Neural cell (in vitro differentiated cells): ENCODE data around the gene FAM83G. TPM values are rescaled to one million over a fixed set of nuclear protein-coding genes. Genes with fewer than 3 reads are reported as not detected.

ENCODE experiments used
- H2AFZ ChIP-seq: fragments of 200-600, 300-800 bp; sonication (generic), shearing (Covaris generic); 2 replicates; pipeline ENCODE4 v1.6.0; 2014; ENCODE audit warnings: low read depth, mild to moderate bottlenecking, antibody characterized with exemption, low read length, moderate library complexity
- H3F3A ChIP-seq: fragments of 200-600 bp; shearing (Covaris generic); 2 replicates; pipeline ENCODE4 v1.6.1; 2016; ENCODE audit warnings: mild to moderate bottlenecking, moderate library complexity, mixed read lengths, antibody characterized with exemption, low read length; ENCODE audit not compliant: insufficient read depth, poor library complexity, severe bottlenecking
- H3K27ac ChIP-seq: fragments of 200-600, 300-800 bp; sonication (generic), shearing (Covaris generic); 2 replicates; pipeline ENCODE4 v1.5.1; 2014; ENCODE audit warnings: mild to moderate bottlenecking, low read length, moderate library complexity
- H3K27me3 ChIP-seq: fragments of 300-800, 200-600 bp; sonication (generic), shearing (Covaris generic); 2 replicates; pipeline ENCODE4 v1.6.0; 2014; ENCODE audit warnings: mild to moderate bottlenecking, low read depth, low read length, moderate library complexity; ENCODE audit not compliant: insufficient read depth
- H3K36me3 ChIP-seq: fragments of 300-800, 200-600 bp; sonication (generic), shearing (Covaris generic); 2 replicates; pipeline ENCODE4 v1.5.1; 2014; ENCODE audit warnings: mild to moderate bottlenecking, antibody characterized with exemption, low read length, moderate library complexity; ENCODE audit not compliant: insufficient read depth
- H3K4me2 ChIP-seq: fragments of 300-800, 200-600 bp; sonication (generic), shearing (Covaris generic); 2 replicates; pipeline ENCODE4 v1.6.0; 2014; ENCODE audit warnings: mild to moderate bottlenecking, low read length
- H3K4me3 ChIP-seq: fragments of 300-800, 200-600 bp; sonication (generic), shearing (Covaris generic); 2 replicates; pipeline ENCODE4 v1.5.1; 2014; ENCODE audit warnings: mild to moderate bottlenecking, low read length, moderate library complexity
- H3K79me2 ChIP-seq: fragments of 200-600 bp; shearing (Covaris generic); replicated peaks from 2 replicates; pipeline ENCODE4 v1.6.0; 2014; ENCODE audit warnings: mild to moderate bottlenecking, low read length, moderate library complexity; ENCODE audit not compliant: insufficient read depth
- H3K9ac ChIP-seq: fragments of 300-800, 200-600 bp; sonication (generic), shearing (Covaris generic); 2 replicates; pipeline ENCODE4 v1.6.1; 2016; ENCODE audit warnings: mild to moderate bottlenecking, low read length, mixed read lengths
- H3K9me2 ChIP-seq: fragments of 200-600 bp; shearing (Covaris generic); 2 replicates; pipeline ENCODE4 v1.6.1; 2016; ENCODE audit warnings: mild to moderate bottlenecking, low read length, mixed read lengths; ENCODE audit not compliant: insufficient read depth
- H3K9me3 ChIP-seq: fragments of 200-600, 300-800 bp; sonication (generic), shearing (Covaris generic); 2 replicates; pipeline ENCODE4 v1.6.1; 2016; ENCODE audit warnings: mild to moderate bottlenecking, mixed run types, low read length, moderate library complexity, mixed read lengths
- H4K20me1 ChIP-seq: fragments of 200-600 bp; shearing (Covaris generic); 2 replicates; pipeline ENCODE4 v1.6.1; 2016; ENCODE audit warnings: mild to moderate bottlenecking, mixed run types; ENCODE audit not compliant: insufficient read depth
- EP300 ChIP-seq: fragments of 450-650 bp; conservative IDR thresholded peaks from 2 replicates; pipeline ENCODE4 v1.6.1; 2014; ENCODE audit warnings: antibody characterized with exemption, mild to moderate bottlenecking, moderate library complexity; ENCODE audit not compliant: poor library complexity, severe bottlenecking
- EZH2 ChIP-seq: fragments of 200-600, 300-800 bp; shearing (Covaris generic), sonication (generic); IDR thresholded peaks from 2 replicates; pipeline ENCODE4 v1.6.1; 2014; ENCODE audit warnings: antibody characterized with exemption, low read length, borderline replicate concordance, mild to moderate bottlenecking; ENCODE audit not compliant: insufficient read depth, poor library complexity, severe bottlenecking
- MXI1 ChIP-seq: fragments of 450-650 bp; conservative IDR thresholded peaks from 2 replicates; pipeline ENCODE4 v1.6.1; 2014; ENCODE audit warnings: antibody characterized with exemption, mild to moderate bottlenecking; ENCODE audit not compliant: poor library complexity, severe bottlenecking
- POLR2AphosphoS5 ChIP-seq: IDR thresholded peaks from 2 replicates; pipeline ENCODE4 v1.6.1; 2012
- RAD21 ChIP-seq: fragments of 450-650 bp; conservative IDR thresholded peaks from 2 replicates; pipeline ENCODE4 v1.6.1; 2014; ENCODE audit warnings: antibody characterized with exemption, mild to moderate bottlenecking, moderate library complexity
- SMC3 ChIP-seq: fragments of 450-650 bp; conservative IDR thresholded peaks from 2 replicates; pipeline ENCODE4 v1.6.1; 2014; ENCODE audit warnings: antibody characterized with exemption, mild to moderate bottlenecking, moderate library complexity; ENCODE audit not compliant: poor library complexity
- TAF1 ChIP-seq: IDR thresholded peaks from 2 replicates; pipeline ENCODE4 v1.6.1; 2012; ENCODE audit warnings: low read depth
- polyA plus RNA-seq: library from polyadenylated mRNA; depleted of rRNA; stranded (reverse); fragments of >200 nt; gene quantifications from 2 replicates; pipeline ENCODE4 v1.2.3, GENCODE V29; 2014
- TF ChIP-seq, protein P1 (sequence below): fragments of 450-650 bp; IDR thresholded peaks from 2 replicates; pipeline ENCODE4 v1.5.1; 2014; ENCODE audit warnings: antibody characterized with exemption, mild to moderate bottlenecking, moderate library complexity; ENCODE audit not compliant: poor library complexity, severe bottlenecking
- TF ChIP-seq, protein P2 (sequence below): IDR thresholded peaks from 2 replicates; pipeline ENCODE4 v1.6.1; 2012; ENCODE audit warnings: borderline replicate concordance

Gene FAM83G
- polyA plus RNA-seq, 1 donor from 2014 or later = not detected

GRCh38 chr17:19005137-19005773 is 691 bp upstream of the FAM83G start:
- H4K20me1 ChIP-seq = no peaks in the 10 kb centered on the region
- H3K9me2 ChIP-seq = no peaks in the 10 kb centered on the region
- no peaks in the 10 kb centered on the region for H3K36me3 ChIP-seq
- TF ChIP-seq EZH2 (no peak), RAD21 (no peak), TAF1 (no peak), MXI1 (no peak), EP300 (no peak), POLR2AphosphoS5 (no peak), SMC3 (no peak)
- TF ChIP-seq, protein P1, sequence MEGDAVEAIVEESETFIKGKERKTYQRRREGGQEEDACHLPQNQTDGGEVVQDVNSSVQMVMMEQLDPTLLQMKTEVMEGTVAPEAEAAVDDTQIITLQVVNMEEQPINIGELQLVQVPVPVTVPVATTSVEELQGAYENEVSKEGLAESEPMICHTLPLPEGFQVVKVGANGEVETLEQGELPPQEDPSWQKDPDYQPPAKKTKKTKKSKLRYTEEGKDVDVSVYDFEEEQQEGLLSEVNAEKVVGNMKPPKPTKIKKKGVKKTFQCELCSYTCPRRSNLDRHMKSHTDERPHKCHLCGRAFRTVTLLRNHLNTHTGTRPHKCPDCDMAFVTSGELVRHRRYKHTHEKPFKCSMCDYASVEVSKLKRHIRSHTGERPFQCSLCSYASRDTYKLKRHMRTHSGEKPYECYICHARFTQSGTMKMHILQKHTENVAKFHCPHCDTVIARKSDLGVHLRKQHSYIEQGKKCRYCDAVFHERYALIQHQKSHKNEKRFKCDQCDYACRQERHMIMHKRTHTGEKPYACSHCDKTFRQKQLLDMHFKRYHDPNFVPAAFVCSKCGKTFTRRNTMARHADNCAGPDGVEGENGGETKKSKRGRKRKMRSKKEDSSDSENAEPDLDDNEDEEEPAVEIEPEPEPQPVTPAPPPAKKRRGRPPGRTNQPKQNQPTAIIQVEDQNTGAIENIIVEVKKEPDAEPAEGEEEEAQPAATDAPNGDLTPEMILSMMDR = no peak
- TF ChIP-seq, protein P2, sequence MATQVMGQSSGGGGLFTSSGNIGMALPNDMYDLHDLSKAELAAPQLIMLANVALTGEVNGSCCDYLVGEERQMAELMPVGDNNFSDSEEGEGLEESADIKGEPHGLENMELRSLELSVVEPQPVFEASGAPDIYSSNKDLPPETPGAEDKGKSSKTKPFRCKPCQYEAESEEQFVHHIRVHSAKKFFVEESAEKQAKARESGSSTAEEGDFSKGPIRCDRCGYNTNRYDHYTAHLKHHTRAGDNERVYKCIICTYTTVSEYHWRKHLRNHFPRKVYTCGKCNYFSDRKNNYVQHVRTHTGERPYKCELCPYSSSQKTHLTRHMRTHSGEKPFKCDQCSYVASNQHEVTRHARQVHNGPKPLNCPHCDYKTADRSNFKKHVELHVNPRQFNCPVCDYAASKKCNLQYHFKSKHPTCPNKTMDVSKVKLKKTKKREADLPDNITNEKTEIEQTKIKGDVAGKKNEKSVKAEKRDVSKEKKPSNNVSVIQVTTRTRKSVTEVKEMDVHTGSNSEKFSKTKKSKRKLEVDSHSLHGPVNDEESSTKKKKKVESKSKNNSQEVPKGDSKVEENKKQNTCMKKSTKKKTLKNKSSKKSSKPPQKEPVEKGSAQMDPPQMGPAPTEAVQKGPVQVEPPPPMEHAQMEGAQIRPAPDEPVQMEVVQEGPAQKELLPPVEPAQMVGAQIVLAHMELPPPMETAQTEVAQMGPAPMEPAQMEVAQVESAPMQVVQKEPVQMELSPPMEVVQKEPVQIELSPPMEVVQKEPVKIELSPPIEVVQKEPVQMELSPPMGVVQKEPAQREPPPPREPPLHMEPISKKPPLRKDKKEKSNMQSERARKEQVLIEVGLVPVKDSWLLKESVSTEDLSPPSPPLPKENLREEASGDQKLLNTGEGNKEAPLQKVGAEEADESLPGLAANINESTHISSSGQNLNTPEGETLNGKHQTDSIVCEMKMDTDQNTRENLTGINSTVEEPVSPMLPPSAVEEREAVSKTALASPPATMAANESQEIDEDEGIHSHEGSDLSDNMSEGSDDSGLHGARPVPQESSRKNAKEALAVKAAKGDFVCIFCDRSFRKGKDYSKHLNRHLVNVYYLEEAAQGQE = no peak
- H2AFZ ChIP-seq = no peak overlapping the region
- H3K79me2 ChIP-seq = no peaks in the 10 kb centered on the region
- peak overlapping the region; percentile 47 for H3K4me3 ChIP-seq
- no peak overlapping the region for H3K27ac ChIP-seq
- H3K27me3 ChIP-seq = peaks cover 17% of the 10 kb centered on the region
- H3K4me2 ChIP-seq = no peak overlapping the region
- no peaks in the 10 kb centered on the region for H3F3A ChIP-seq
- H3K9me3 ChIP-seq = peaks cover 6% of the 10 kb centered on the region
- H3K9ac ChIP-seq = no peak overlapping the region

GRCh38 chr17:19003543-19004420 is 782 bp downstream of the FAM83G start:
- peak overlapping the region; percentile 49 for H3K4me3 ChIP-seq
- TF ChIP-seq EP300 (no peak), POLR2AphosphoS5 (no peak), MXI1 (no peak), RAD21 (no peak), SMC3 (no peak), EZH2 (no peak), TAF1 (no peak)
- TF ChIP-seq, protein P1 = no peak
- TF ChIP-seq, protein P2 = no peak
- H3K36me3 ChIP-seq = no peaks in the 10 kb centered on the region
- no peaks in the 10 kb centered on the region for H3F3A ChIP-seq
- H3K27ac ChIP-seq = no peak overlapping the region
- peaks cover 17% of the 10 kb centered on the region for H3K27me3 ChIP-seq
- H4K20me1 ChIP-seq = no peaks in the 10 kb centered on the region
- no peaks in the 10 kb centered on the region for H3K79me2 ChIP-seq
- H3K9me2 ChIP-seq = no peaks in the 10 kb centered on the region
- no peak overlapping the region for H3K4me2 ChIP-seq
- peaks cover 6% of the 10 kb centered on the region for H3K9me3 ChIP-seq
- H2AFZ ChIP-seq = no peak overlapping the region
- H3K9ac ChIP-seq = no peak overlapping the region
